Measurements from ENCODE around the gene MACROD2.

MACROD2 gene

GRCh38 chr20:16049529-16050093 is 2054.3 kb downstream of the MACROD2 start:
- H3K9me3 ChIP-seq (ENCODE audit: control insufficient read depth, insufficient read depth, low read depth, low read length): no peaks in the 10 kb centered on the region
- CTCF ChIA-PET: no interaction called here

More at GRCh38 chr20:16049529-16050093, 2054.3 kb downstream of the MACROD2 start:
- no peaks in the 10 kb centered on the region for H3K4me1 ChIP-seq (ENCODE audit: control insufficient read depth, insufficient read depth, low read length)
- H3K4me3 ChIP-seq (ENCODE audit: low read depth, low read length): no peak overlapping the region
- H3K36me3 ChIP-seq (ENCODE audit: control insufficient read depth in 2 of 2, insufficient read depth in 1 of 2, low read length in 2 of 2): no peaks in the 10 kb centered on the region
- POLR2A ChIA-PET: no interaction called here
- no peak for TF ChIP-seq ZBTB6 (tag by site-specific recombination; IDR thresholded peaks at IDR 0.05)
- TF ChIP-seq BCL11A (tag by site-specific recombination; IDR thresholded peaks at IDR 0.05; ENCODE audit: low read depth): no peak
- TF ChIP-seq ZNF26 (tag by site-specific recombination; IDR thresholded peaks at IDR 0.05): no peak
- TF ChIP-seq ZBTB17 (tag by site-specific recombination; IDR thresholded peaks at IDR 0.05): no peak
- no peak for TF ChIP-seq ZFP3 (tag by site-specific recombination; IDR thresholded peaks at IDR 0.05; ENCODE audit: low read depth)
- TF ChIP-seq ZNF837 (tag by site-specific recombination; IDR thresholded peaks at IDR 0.05): no peak
- no peak for TF ChIP-seq ZNF529 (tag by site-specific recombination; IDR thresholded peaks at IDR 0.05; ENCODE audit: insufficient replicate concordance)
- TF ChIP-seq PRDM2 (tag by site-specific recombination; IDR thresholded peaks at IDR 0.05; ENCODE audit: borderline replicate concordance): no peak
- no peak for TF ChIP-seq ZFP41 (tag by site-specific recombination; IDR thresholded peaks at IDR 0.05; ENCODE audit: borderline replicate concordance)
- no peak for TF ChIP-seq ZNF223 (tag by site-specific recombination; IDR thresholded peaks at IDR 0.05)
- no peak for TF ChIP-seq PRDM1 (tag by site-specific recombination; IDR thresholded peaks at IDR 0.05)
- TF ChIP-seq ZNF585B (tag by site-specific recombination; IDR thresholded peaks at IDR 0.05): no peak
- TF ChIP-seq ZNF423 (tag by site-specific recombination; IDR thresholded peaks at IDR 0.05): no peak
- H3K27ac ChIP-seq (ENCODE audit: extremely low read depth, low read depth, low read length): no peak overlapping the region
